Colonic mucosa (tissue), 4 donors: Measurements from ENCODE around the gene GALNT10. TPM values are rescaled to one million over a fixed set of nuclear protein-coding genes. Genes with fewer than 3 reads are reported as not detected.

Experiments used
- DNase-seq: peaks from one replicate; pipeline ENCODE4 v3.0.0-alpha.2; 2020
- H3K27ac ChIP-seq: fragments of 200-600 bp; one replicate; pipeline ENCODE4 v1.8.0; 2021
- H3K27me3 ChIP-seq: fragments of 200-600 bp; one replicate; pipeline ENCODE4 v1.8.0; 2021
- H3K36me3 ChIP-seq: fragments of 200-600 bp; one replicate; pipeline ENCODE4 v1.8.0; 2021
- H3K4me1 ChIP-seq: fragments of 200-600 bp; one replicate; pipeline ENCODE4 v1.8.0; 2021; ENCODE audit warnings: mild to moderate bottlenecking
- H3K4me3 ChIP-seq: fragments of 200-600 bp; one replicate; pipeline ENCODE4 v1.8.0; 2021
- H3K9ac ChIP-seq, 2 donors: one replicate each; pipeline ENCODE4 v1.7.0; 2013; ENCODE audit warnings: control low read depth in 2 of 2, low read depth in 2 of 2, low read length in 2 of 2
- H3K9me3 ChIP-seq: fragments of 200-600 bp; one replicate; pipeline ENCODE4 v1.8.0; 2021
- intact Hi-C: fragments of 100-400 bp; cut with DNase I; formaldehyde crosslinking; loops from one replicate; pipeline ENCODE4 v1.14.1; 2022
- total RNA-seq, 2 donors: library from RNA; stranded (reverse); fragmentation: NEBNext Ultra II Directional in 1 of 2; extraction: Animal tissue kit (Norgen Biotek cat#: 25700) in 1 of 2; gene quantifications; one replicate each; pipeline ENCODE4 v1.2.1, GENCODE V29; 2021
- TF ChIP-seq, protein P1 (sequence below): fragments of 200-600 bp; IDR thresholded peaks from one replicate; pipeline ENCODE4 v1.8.0; 2022; ENCODE audit warnings: antibody characterized with exemption, mild to moderate bottlenecking
- donor health status: healthy.
- donor health status: DM: no; HTN: no; CAD: no.
- donor health status: DM: no; HTN: no; CAD: no.

Gene GALNT10
- total RNA-seq, 2 donors from 2014 or later = 40.0 to 46.7 TPM

GRCh38 chr5:154222414-154222813 lies 31.9 kb downstream of the GALNT10 start:
- H3K4me3 ChIP-seq = no peak overlapping the region
- H3K27ac ChIP-seq = no peak overlapping the region

DNA sequence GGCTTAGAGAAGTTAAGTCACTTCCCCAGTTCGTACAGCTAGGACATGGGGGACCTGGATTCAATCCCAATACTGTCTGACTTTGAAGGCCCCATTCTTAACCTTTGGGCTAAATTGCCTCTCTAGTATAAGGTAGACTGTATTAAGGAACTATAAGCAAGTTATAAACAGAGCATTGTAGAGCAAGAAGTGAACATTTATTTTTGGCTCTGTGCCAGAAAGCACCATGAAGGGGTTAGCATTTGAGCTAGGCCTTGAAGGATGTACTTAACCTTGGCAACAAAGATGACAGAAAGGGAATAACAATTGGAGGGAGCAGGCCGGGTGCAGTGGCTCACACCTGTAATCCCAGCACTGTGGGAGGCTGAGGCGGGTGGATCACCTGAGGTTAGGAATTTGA lies 32.8 kb downstream of the GALNT10 start:
- DNase-seq = no peak

More at GRCh38 chr5:154222414-154222813, 31.9 kb downstream of the GALNT10 start:
- intact Hi-C loops = no loop called here
- no peaks in the 10 kb centered on the region for H3K36me3 ChIP-seq
- TF ChIP-seq, protein P1, sequence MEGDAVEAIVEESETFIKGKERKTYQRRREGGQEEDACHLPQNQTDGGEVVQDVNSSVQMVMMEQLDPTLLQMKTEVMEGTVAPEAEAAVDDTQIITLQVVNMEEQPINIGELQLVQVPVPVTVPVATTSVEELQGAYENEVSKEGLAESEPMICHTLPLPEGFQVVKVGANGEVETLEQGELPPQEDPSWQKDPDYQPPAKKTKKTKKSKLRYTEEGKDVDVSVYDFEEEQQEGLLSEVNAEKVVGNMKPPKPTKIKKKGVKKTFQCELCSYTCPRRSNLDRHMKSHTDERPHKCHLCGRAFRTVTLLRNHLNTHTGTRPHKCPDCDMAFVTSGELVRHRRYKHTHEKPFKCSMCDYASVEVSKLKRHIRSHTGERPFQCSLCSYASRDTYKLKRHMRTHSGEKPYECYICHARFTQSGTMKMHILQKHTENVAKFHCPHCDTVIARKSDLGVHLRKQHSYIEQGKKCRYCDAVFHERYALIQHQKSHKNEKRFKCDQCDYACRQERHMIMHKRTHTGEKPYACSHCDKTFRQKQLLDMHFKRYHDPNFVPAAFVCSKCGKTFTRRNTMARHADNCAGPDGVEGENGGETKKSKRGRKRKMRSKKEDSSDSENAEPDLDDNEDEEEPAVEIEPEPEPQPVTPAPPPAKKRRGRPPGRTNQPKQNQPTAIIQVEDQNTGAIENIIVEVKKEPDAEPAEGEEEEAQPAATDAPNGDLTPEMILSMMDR = no peak
- no peaks in the 10 kb centered on the region for H3K4me1 ChIP-seq
- H3K9me3 ChIP-seq = no peaks in the 10 kb centered on the region
- H3K9ac ChIP-seq = no peak overlapping the region
- H3K27me3 ChIP-seq = no peaks in the 10 kb centered on the region
- no peak for DNase-seq

GRCh38 chr5:154227090-154227489 lies 36.6 kb downstream of the GALNT10 start:
- intact Hi-C loops = no loop called here
- H3K9ac ChIP-seq = no peak overlapping the region
- TF ChIP-seq, protein P1 = no peak
- H3K27ac ChIP-seq = no peak overlapping the region
- H3K9me3 ChIP-seq = no peaks in the 10 kb centered on the region
- no peaks in the 10 kb centered on the region for H3K27me3 ChIP-seq
- no peaks in the 10 kb centered on the region for H3K4me1 ChIP-seq
- no peaks in the 10 kb centered on the region for H3K36me3 ChIP-seq
- DNase-seq = no peak
- H3K4me3 ChIP-seq = no peak overlapping the region

More for the DNA sequence above, 32.8 kb downstream of the GALNT10 start:
- intact Hi-C loops = no loop called here
- Histone ChIP-seq H3K9ac (no peak overlapping the region), H3K4me3 (no peak overlapping the region), H3K4me1 (no peaks in the 10 kb centered on the region), H3K36me3 (no peaks in the 10 kb centered on the region), H3K27ac (no peak overlapping the region), H3K9me3 (no peaks in the 10 kb centered on the region), H3K27me3 (no peaks in the 10 kb centered on the region)
- TF ChIP-seq, protein P1 = no peak

- DNase-seq = no peak
- Histone ChIP-seq H3K27ac (no peak overlapping the region), H3K4me1 (no peaks in the 10 kb centered on the region), H3K4me3 (no peak overlapping the region), H3K9me3 (no peaks in the 10 kb centered on the region), H3K9ac (no peak overlapping the region), H3K27me3 (no peaks in the 10 kb centered on the region), H3K36me3 (no peaks in the 10 kb centered on the region)
- intact Hi-C loops = no loop called here
- TF ChIP-seq, protein P1 = no peak
These were observed 38.2 kb downstream of the GALNT10 start for GRCh38 chr5:154228696-154229095.

GRCh38 chr5:154230526-154230925 lies 40.0 kb downstream of the GALNT10 start:
- Histone ChIP-seq H3K4me3 (no peak overlapping the region), H3K27ac (no peak overlapping the region), H3K4me1 (no peaks in the 10 kb centered on the region), H3K9ac (no peak overlapping the region), H3K9me3 (no peaks in the 10 kb centered on the region), H3K27me3 (no peaks in the 10 kb centered on the region), H3K36me3 (no peaks in the 10 kb centered on the region)
- TF ChIP-seq, protein P1 = no peak
- DNase-seq = no peak
- intact Hi-C loops = no loop called here
